ENCODE results near the gene TMEM232.

Gene TMEM232

DNA sequence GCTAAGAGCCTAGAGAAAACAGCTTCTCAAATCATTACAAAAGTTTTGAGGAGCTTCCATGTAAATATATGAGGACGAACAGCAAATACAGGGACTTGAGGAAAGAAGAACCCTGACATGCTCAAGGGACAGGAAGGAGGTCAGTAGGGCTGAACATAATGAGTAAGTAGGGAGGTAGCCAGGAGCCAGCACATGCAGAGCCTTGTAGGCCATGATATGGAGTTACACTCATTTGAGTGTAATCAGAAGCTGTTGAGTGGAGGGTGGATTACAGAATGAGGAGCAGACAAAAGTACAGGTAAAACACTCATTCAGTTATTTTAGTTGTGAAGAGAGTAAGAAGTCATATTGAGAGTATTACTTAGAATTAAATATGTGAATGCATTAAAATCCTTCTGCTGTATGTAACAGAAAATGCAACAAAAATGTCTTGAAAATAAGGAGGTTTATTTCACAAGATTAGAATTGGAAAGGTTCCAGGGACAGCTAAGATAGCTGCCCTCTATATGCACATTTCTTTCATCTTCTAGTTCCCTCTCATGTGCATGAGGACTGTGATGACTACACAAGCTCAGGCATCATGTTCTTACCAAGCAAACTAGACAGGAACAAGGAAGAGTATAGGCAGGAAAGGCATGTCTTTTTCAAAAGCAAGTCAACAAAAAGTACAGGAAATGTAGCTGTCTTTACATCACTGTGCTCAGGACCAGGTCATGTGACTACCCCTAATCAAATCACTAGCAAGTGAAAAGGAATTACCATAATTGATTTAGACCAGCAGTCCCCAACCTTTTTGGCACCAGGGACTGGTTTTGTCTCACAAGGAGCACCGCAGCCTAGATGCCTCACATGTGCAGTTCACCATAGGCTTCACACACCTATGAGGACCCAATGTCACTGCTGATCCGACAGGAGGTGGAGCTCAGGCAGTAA is 87.2 kb downstream of the TMEM232 start:
- no peak for DNase-seq
- intact Hi-C loops (cut with DNase I): no loop called here

DNA sequence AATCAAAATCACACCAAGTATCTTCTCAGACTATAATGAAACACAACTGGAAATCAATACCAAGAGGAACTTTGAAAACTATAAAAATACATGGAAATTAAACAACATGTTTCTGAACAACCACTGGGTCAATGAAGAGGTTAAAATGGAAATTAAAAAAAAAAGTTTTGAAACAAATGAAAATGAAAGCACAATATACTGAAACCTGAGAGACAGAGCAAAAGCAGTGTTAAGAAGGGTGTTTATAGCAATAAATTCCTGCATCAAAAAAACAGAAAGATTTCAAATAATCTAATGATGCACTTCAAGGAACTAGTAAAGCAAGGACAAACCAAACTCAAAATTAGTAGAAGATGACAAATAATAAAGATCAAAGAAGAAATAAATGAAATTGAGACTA is 92.0 kb downstream of the TMEM232 start:
- intact Hi-C loops (cut with DNase I): no loop called here
- no peak for DNase-seq

DNA sequence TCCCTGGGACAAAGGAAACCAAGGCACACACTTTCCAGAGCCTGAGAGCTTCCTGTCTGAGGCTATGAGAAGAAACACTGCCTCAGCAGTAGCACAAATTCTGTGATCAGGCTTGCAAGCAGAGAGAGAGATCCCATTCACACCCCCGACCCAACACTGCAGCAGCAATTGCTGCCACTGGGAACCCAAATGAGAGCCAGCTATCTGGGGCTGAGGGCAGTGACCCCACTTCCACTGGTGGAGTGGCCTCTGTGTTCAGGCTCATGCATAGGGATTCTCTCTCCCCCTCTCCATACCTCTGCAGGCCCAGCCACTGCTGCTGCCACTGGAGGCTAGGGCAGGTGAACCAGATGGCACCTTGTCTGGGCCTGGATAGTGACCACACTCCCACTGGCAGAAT is 95.2 kb downstream of the TMEM232 start:
- DNase-seq: no peak
- intact Hi-C loops (cut with DNase I): no loop called here

GRCh38 chr5:110630350-110630749 is 96.1 kb downstream of the TMEM232 start:
- intact Hi-C loops (cut with DNase I): no loop called here
- DNase-seq: no peak

- DNase-seq: no peak
- intact Hi-C loops (cut with DNase I): no loop called here
Measured at GRCh38 chr5:110625376-110625999, 101.0 kb downstream of the TMEM232 start.

DNA sequence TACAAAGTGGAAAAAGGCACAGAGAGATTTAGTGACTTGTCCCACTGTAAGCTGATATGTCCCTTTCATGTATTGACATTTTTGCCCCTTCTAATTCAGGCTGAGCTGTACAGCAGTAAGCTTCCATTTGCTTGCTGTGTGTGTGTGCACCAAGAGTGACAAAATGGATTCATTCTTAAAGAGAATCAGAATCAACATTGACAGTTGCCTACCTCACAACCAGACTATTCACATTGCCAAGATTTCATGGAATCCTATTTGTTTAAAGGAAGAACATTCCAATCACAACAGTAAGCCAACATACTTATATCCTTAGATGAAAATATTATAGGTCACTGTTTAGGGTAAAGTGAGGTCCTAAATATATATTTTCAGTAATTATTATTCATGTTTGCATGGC is 102.6 kb downstream of the TMEM232 start:
- intact Hi-C loops (cut with DNase I): no loop called here
- DNase-seq: no peak

DNA sequence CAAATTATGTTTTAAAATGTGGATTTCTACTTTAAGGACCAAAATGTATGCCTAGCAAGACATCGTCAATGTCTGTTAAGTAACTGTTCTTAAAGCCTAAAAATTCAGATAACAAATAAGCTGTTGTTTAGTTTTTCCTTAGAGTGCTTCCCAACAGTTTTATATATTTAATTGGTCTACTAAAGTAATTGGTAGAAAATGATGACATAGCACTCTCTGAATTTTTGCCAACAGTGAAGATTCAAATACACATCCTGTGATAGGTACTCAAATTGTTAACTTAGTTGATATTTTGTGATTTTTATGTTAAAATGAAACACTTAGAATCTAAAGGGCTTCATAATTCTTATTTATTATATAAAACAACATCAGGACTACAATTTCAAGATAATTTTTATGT is 107.5 kb downstream of the TMEM232 start:
- no peak for DNase-seq
- intact Hi-C loops (cut with DNase I): no loop called here

DNA sequence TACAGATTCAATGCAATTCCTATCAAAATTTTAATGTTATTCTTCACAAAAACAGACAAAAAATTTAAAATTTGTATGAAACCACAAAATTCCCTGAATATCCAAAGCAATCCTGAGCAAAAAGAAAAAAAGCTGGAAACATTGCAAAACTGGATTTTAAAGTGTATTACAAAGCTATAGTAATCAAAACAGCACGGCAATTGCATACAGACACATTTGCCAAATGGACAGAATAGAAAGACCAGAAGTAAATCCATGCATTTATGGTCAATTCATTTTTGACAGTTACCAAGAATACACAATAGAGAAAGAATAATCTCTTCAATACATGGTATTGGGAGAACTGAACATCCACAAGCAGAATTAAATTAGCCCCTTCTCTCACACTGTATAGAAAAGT is 110.5 kb downstream of the TMEM232 start:
- DNase-seq: no peak
- intact Hi-C loops (cut with DNase I): no loop called here

DNA sequence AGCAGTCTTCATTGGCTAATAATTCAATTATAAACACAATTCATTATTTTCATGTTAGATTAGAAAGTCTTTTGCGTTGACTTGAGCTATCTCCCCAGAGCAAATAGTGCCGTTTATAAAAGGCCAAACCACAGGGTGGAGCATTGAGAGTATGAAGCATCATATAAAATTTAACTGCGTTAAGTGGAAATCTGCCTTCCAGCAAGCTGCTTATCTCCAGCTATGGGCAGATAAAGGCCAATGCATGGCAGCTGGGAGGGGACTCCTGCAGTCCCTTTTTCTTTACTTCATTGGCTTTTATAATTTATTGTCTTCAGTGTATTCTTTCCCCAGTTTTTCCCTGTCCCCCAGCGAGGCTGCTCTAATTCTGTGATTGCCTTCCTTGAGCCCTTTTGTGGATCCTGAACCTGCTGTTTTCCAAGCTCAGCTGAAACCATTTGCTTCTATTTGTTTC is 113.7 kb downstream of the TMEM232 start:
- DNase-seq: no peak
- intact Hi-C loops (cut with DNase I): no loop called here

GRCh38 chr5:110611817-110612216 is 114.7 kb downstream of the TMEM232 start:
- intact Hi-C loops (cut with DNase I): no loop called here
- DNase-seq: no peak

DNA sequence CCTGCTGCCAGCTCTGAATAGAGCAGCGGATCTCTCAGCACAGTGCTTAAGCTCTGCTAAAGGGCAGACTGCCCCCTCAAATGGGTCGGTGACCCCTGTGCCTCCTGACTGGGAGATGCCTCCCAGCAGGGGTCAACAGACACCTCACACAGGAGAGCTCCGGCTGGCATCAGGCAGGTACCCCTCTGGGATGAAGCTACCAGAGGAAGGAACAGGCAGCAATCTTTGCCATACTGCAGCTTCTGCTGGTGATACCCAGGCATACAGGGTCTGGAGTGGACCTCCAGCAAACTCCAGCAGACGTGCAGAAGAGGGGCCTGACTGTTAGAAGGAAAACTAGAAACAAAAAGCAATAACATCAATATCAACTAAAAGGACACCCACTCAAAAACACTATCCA is 131.6 kb downstream of the TMEM232 start:
- intact Hi-C loops (cut with DNase I): no loop called here
- DNase-seq: no peak

DNA sequence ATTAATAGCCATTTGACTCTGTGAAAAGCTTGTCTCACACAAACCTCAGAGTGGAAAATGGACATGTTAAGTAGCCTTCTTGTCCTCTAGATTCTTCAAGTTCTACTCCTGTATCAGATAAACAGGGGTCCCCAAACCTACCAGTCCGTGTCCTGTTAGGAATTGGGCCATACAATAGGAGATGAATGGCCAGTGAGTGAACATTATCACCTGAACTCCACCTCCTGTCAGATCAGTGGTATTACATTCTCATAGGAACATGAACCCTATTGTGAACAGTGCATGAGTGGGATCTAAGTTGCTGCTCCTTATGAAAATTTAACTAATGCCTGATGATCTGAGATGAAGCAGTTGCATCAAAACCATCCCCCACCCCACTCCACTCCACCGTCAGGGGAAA is 136.3 kb downstream of the TMEM232 start:
- intact Hi-C loops (cut with DNase I): no loop called here
- DNase-seq: no peak

DNA sequence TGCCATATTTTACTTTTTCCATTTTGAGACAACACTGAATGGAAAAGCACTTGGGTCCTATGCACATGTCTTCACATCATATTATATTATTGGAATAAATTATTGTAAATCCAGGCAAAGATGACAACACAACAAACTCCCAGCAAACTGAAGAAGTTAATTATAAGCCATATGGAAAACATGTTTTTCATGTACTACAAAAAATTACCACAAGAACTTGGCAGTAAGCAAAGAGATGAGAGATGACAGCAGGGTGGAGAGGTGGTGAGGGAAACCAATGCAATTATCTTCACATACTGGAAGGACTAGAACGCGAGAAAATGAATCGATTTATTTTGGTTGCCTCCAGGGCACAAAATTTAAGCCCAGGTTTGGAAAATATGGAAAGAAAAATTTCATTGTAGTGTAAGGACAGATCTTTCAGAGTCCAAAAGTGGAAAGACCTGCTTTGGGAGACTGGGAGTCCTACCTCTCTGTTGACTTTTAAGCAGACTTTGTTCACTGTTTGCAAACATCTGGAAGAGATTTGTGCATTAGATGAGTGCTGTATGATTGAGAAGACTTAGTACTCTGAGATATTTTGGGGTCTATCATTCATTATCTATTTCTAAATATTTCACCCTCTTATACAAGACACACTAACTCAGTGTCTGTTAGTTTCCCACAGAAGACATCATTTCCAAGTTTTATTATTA is 138.0 kb downstream of the TMEM232 start:
- no peak for DNase-seq
- intact Hi-C loops (cut with DNase I): no loop called here

DNA sequence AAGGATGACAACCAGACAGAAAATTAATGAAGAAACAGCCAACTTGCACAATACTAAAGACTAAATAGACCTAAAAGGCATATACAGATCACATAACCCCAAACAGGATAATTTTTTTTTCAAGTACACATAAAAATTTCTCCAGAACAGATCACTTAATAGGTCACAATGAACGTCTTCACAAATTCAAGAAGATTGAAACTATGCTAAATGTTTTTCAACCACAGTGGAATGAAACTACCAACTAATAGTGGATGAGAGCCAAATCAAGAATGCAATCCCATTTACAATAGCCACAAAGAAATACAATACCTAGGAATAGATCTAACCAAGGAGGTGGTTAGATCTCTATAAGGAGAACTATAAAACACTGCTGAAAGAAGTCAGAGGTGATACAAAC is 145.8 kb downstream of the TMEM232 start:
- intact Hi-C loops (cut with DNase I): no loop called here
- DNase-seq: no peak

GRCh38 chr5:110572729-110573128 is 153.7 kb downstream of the TMEM232 start:
- intact Hi-C loops (cut with DNase I): no loop called here
- no peak for DNase-seq

DNA sequence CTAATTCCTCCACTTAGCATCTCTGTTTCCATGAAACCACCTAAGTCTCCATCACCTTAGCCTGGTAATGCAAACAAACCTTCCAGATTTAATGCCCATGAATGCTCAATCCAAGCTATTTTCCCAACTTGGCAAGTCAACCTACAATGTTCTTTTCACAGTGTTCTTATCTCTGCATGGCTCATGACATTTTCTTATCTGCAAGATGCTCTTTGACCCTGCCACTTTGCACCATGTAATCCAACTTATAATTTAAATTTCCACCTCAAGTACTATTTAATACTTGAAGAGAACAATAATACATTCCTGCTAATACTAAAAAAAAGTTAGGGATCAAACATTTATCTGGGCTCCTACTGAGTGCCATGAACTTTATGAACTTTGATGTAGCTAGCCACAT is 164.3 kb downstream of the TMEM232 start:
- no peak for DNase-seq
- intact Hi-C loops (cut with DNase I): no loop called here

DNA sequence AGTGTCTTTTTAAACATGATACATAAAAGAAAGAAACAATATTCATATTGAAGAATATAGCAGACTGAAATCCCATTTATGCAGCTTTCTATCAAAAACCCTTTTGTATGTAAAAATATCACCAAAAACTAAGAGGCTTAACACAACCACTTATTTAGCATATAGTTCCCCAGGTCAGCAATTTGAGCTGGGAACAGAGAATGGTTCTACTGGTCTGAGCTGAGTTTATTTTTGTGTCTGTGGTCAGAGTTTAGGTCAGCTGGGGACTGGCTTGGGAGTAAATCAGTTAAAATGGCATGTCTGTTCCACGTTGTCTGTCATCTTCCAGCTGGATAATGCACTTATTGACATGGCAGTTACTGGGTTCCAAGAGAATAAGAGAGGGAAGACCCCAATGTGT is 165.0 kb downstream of the TMEM232 start:
- intact Hi-C loops (cut with DNase I): no loop called here
- DNase-seq: no peak

- DNase-seq: no peak
- intact Hi-C loops (cut with DNase I): no loop called here
Measured at GRCh38 chr5:110549301-110549700, 177.2 kb downstream of the TMEM232 start.

DNA sequence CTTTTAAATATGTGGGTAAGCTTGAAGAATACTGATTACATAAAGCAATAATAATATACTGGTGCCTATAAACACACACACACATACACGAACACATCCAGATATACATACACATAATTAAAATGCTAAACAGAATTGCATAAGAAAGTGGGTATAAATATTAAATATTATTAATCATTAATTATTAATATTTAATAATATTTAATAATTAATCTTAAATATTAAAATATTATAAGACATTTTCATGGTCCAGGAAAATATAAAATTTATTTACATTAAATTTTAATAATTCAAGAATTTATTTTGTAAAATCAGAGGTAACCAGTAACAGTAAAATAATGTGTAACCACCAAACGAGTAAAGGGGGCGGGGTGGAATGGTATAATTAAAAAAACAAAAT is 178.3 kb downstream of the TMEM232 start:
- intact Hi-C loops (cut with DNase I): no loop called here
- no peak for DNase-seq

DNA sequence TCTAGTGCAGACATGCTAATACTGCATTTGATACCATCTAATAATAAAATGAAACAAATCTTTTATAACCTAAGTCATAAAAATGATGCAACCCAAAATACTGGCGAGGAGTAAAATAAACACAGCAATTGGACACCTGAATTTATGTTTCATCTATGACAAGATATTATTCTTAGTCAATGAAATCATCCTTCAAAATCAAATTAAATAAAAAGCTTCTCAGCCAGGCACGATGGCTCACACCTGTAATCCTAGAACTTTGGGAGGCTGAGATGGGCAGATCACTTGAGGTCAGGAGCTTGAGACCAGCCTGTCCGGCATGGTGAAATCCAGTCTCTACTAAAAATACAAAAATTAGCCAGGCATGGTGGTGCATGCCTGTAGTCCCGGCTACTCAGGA is 179.0 kb downstream of the TMEM232 start:
- intact Hi-C loops (cut with DNase I): no loop called here
- no peak for DNase-seq
